Right renal pelvis (tissue), 4 donors: Measurements from ENCODE around the gene SRSF8. TPM values are rescaled to one million over a fixed set of nuclear protein-coding genes. Genes with fewer than 3 reads are reported as not detected.
"Not testable (repeated sequence)": the region's sequence is repeated elsewhere in the genome, so short reads cannot be mapped to it uniquely, and the experiment has no call there.

Experiments
- DNase-seq, 4 donors: peaks; one replicate each; pipeline ENCODE4 v3.0.0-alpha.2; 2013; ENCODE audit warnings: low read depth in 4 of 4, low spot score in 3 of 4, missing footprints in 1 of 4
- polyA plus RNA-seq, 4 donors: library from polyadenylated mRNA; unstranded; fragments of 120-200 nt; gene quantifications; one replicate each; pipeline ENCODE4 v1.2.1, GENCODE V29; 2013; ENCODE audit not compliant: insufficient read length in 4 of 4

Gene SRSF8
- polyA plus RNA-seq, result 10 to 100 TPM; 68.6 to 83.0 (median 77.9) TPM

- DNase-seq, result no peak
Observed at GRCh38 chr11:95066716-95067038, at the start of gene SRSF8. Gene SRSF8, plus strand, starts transcription at chr11:95066919. Its CDS starts 308 bp downstream, at chr11:95067227.

- not testable (repeated sequence) for DNase-seq
Observed at GRCh38 chr11:95021468-95021867, 45.3 kb upstream of the SRSF8 start.

GRCh38 chr11:95024958-95025357 is 41.8 kb upstream of the SRSF8 start, which contains the start of gene KDM4E:
Gene KDM4E, plus strand, starts transcription at chr11:95025258. Its CDS starts 300 bp downstream, at chr11:95025558.
- no peak for DNase-seq

- DNase-seq, result not testable (repeated sequence)
Observed at GRCh38 chr11:95025594-95025993, 41.1 kb upstream of the SRSF8 start.

GRCh38 chr11:95028357-95028756 is 38.4 kb upstream of the SRSF8 start:
- no peak for DNase-seq

- DNase-seq, result no peak
Observed at GRCh38 chr11:95033051-95033450, 33.7 kb upstream of the SRSF8 start.

GRCh38 chr11:95035316-95035715 is 31.4 kb upstream of the SRSF8 start:
- DNase-seq, result no peak

GRCh38 chr11:95037356-95038035 is 29.2 kb upstream of the SRSF8 start:
- peak in 2 of 4 donors; percentile 5 to 18 for DNase-seq

GRCh38 chr11:95042239-95042638 is 24.5 kb upstream of the SRSF8 start:
- no peak for DNase-seq

- DNase-seq, result no peak
Observed at GRCh38 chr11:95042906-95043305, 23.8 kb upstream of the SRSF8 start.

- DNase-seq, result no peak
Observed at GRCh38 chr11:95044010-95044409, 22.7 kb upstream of the SRSF8 start.

- DNase-seq, result no peak
Observed at GRCh38 chr11:95045812-95046211, 20.9 kb upstream of the SRSF8 start.

- DNase-seq, result not testable (repeated sequence)
Observed at GRCh38 chr11:95049122-95049521, 17.6 kb upstream of the SRSF8 start, which contains the start of gene KDM4F. Gene KDM4F, plus strand, starts transcription at chr11:95049422.

GRCh38 chr11:95050595-95051202 is 16.0 kb upstream of the SRSF8 start:
- no peak for DNase-seq

- DNase-seq, result no peak
Observed at GRCh38 chr11:95054356-95054755, 12.4 kb upstream of the SRSF8 start.

GRCh38 chr11:95055283-95055897 is 11.3 kb upstream of the SRSF8 start:
- no peak for DNase-seq

GRCh38 chr11:95057959-95058358 is 8.8 kb upstream of the SRSF8 start:
- no peak for DNase-seq

- no peak for DNase-seq
Observed at GRCh38 chr11:95058621-95059020, 8.1 kb upstream of the SRSF8 start.

GRCh38 chr11:95059046-95059445 is 7.7 kb upstream of the SRSF8 start:
- no peak for DNase-seq

- DNase-seq, result no peak
Observed at GRCh38 chr11:95065336-95065735, 1.4 kb upstream of the SRSF8 start.

GRCh38 chr11:95067039-95067840 is 521 bp downstream of the SRSF8 start:
- DNase-seq, result peak in 2 of 4 donors; percentile 56 to 70
